Peyer's patch (tissue), 4 donors: ENCODE measurements around the gene ELOVL6. TPM values are rescaled to one million over a fixed set of nuclear protein-coding genes. Genes with fewer than 3 reads are reported as not detected.

ENCODE experiments used
- DNase-seq, 3 donors: peaks; one replicate each; pipeline ENCODE4 v3.0.0-alpha.2; 2017 to 2019
- H3K27ac ChIP-seq, 4 donors: fragments of 200-600 bp; sonication (generic); one replicate each; pipeline ENCODE4 v1.5.1; 2016 to 2019
- H3K27me3 ChIP-seq, 2 donors: fragments of 200-600 bp; sonication (generic); one replicate each; pipeline ENCODE4 v1.5.1; 2019
- H3K36me3 ChIP-seq, 3 donors: fragments of 200-600 bp; sonication (generic); one replicate each; pipeline ENCODE4 v1.5.1; 2016 to 2019
- H3K4me1 ChIP-seq, 4 donors: fragments of 200-600 bp; sonication (generic); one replicate each; pipeline ENCODE4 v1.5.1; 2016 to 2019
- H3K4me3 ChIP-seq, 4 donors: fragments of 200-600 bp; sonication (generic); 1 replicate in 3 of 4; 2 replicates in 1 of 4; pipeline ENCODE4 v1.5.1; 2016 to 2019; ENCODE audit warnings: mild to moderate bottlenecking in 1 of 4
- H3K9me3 ChIP-seq, 4 donors: fragments of 200-600 bp; sonication (generic); one replicate each; pipeline ENCODE4 v1.5.1; 2016 to 2019; ENCODE audit warnings: mild to moderate bottlenecking in 1 of 4
- POLR2A ChIP-seq, 2 donors: fragments of 450-650 bp; IDR thresholded peaks; one replicate each; pipeline ENCODE4 v1.5.1; 2017; ENCODE audit warnings: antibody characterized with exemption in 2 of 2, mild to moderate bottlenecking in 2 of 2, moderate library complexity in 2 of 2
- total RNA-seq, 4 donors: library from RNA; depleted of rRNA; stranded (reverse); fragments of >200 nt; gene quantifications; one replicate each; pipeline ENCODE4 v1.1.0, GENCODE V29; 2016
- TF ChIP-seq, protein P1 (sequence below), 6 experiments: fragments of 450-650 bp in 4 of 6; fragments of 200-600 bp in 2 of 6; sonication (generic) in 1 of 6; IDR thresholded peaks; one replicate each; pipeline ENCODE4 v1.5.1; 2017 to 2019; ENCODE audit warnings: antibody characterized with exemption in 6 of 6, mild to moderate bottlenecking in 3 of 6, moderate library complexity in 1 of 6

The ELOVL6 gene
- total RNA-seq, 4 donors from 2014 or later: 3.3 to 15.5 (median 12.6) TPM

DNA sequence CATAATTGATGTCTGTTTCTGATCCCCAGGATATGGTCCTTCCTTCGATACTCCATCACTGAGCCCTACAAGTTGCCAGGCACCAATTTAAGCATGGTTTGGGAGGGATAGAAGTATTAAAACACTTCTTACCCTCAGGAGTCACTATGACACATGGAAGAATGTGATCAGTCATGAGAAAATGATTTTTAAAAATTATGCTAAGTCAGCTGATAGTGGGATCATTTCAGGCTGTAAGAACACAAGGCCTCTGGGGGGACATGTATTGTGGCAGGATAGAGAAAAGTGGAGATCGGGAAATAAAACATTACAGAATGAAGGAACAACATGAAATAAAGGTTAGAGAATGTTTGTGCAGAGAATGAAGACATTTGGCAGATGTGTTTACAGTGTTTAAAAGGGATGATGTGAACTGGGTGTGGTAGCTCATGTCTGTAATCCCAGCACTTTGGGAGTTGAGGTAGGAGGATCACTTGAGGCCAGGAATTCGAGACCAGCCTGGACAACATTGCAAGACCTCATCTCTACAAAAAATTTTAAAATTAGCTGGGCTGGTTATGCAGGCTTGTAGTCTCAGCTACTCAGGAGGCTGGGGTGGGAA is 64.0 kb downstream of the ELOVL6 start:
- H3K4me3 ChIP-seq: no peak overlapping the region
- H3K27me3 ChIP-seq: no peaks in the 10 kb centered on the region
- H3K9me3 ChIP-seq: no peaks in the 10 kb centered on the region
- no peaks in the 10 kb centered on the region for H3K36me3 ChIP-seq
- H3K27ac ChIP-seq: peak overlapping the region in 1 of 4 donors; percentile 45
- no peak for TF ChIP-seq POLR2A (IDR thresholded peaks at IDR 0.05)
- TF ChIP-seq, protein P1, sequence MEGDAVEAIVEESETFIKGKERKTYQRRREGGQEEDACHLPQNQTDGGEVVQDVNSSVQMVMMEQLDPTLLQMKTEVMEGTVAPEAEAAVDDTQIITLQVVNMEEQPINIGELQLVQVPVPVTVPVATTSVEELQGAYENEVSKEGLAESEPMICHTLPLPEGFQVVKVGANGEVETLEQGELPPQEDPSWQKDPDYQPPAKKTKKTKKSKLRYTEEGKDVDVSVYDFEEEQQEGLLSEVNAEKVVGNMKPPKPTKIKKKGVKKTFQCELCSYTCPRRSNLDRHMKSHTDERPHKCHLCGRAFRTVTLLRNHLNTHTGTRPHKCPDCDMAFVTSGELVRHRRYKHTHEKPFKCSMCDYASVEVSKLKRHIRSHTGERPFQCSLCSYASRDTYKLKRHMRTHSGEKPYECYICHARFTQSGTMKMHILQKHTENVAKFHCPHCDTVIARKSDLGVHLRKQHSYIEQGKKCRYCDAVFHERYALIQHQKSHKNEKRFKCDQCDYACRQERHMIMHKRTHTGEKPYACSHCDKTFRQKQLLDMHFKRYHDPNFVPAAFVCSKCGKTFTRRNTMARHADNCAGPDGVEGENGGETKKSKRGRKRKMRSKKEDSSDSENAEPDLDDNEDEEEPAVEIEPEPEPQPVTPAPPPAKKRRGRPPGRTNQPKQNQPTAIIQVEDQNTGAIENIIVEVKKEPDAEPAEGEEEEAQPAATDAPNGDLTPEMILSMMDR (IDR thresholded peaks at IDR 0.05): no peak
- peaks cover 0 to 8% (median 2%) of the 10 kb centered on the region in 4 donors for H3K4me1 ChIP-seq
- no peak for DNase-seq

DNA sequence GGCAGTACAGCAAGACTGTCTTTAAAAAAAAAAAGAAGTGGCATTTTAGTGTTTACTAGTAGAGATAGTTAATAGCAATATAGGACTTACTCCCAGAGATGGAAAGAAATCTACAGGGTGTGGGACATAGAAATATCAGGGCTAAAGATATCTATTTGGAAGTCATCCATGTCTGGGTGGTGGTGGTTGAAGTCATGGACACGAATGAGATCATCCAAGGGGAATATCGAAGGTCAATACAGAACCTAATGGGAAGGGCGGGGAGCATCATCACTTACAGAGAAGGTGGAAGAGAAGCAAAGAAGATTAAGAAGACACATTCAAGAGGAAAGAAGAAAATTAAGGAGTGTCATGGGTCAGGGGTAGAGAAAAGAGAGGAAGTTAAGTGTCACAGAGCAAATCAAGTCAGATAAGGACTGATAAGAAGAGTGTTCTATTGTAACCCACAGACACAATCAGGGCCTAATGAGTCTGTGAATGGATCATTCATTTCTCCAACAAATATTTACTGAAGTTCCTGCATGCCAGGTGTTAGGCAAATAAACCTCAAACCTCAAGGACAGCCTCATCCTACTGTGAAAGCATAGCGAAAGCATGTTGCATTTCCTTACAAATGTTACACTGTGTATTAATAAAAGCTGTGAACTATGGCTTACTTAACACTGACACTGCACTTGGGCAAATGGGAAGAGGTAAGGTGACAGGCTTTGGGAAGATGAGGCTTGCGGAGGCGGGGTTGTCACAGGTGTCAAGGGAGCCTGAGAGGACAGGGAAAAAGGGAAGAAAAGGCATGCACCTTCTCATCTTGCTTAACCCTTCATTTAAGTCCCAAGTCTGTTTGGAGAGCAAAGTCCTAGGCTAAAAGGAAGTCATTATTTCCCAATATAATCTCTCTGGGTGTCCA is 65.3 kb downstream of the ELOVL6 start:
- Histone ChIP-seq H3K27ac (peak overlapping the region in 2 of 4 donors; percentile 36 to 78), H3K9me3 (no peaks in the 10 kb centered on the region), H3K4me3 (no peak overlapping the region), H3K27me3 (no peaks in the 10 kb centered on the region), H3K4me1 (peaks cover 0 to 8% (median 2%) of the 10 kb centered on the region in 4 donors), H3K36me3 (no peaks in the 10 kb centered on the region)
- no peak for TF ChIP-seq POLR2A (IDR thresholded peaks at IDR 0.05)
- TF ChIP-seq, protein P1 (IDR thresholded peaks at IDR 0.05): no peak
- peak in 1 of 3 donors; percentile 54 for DNase-seq

DNA sequence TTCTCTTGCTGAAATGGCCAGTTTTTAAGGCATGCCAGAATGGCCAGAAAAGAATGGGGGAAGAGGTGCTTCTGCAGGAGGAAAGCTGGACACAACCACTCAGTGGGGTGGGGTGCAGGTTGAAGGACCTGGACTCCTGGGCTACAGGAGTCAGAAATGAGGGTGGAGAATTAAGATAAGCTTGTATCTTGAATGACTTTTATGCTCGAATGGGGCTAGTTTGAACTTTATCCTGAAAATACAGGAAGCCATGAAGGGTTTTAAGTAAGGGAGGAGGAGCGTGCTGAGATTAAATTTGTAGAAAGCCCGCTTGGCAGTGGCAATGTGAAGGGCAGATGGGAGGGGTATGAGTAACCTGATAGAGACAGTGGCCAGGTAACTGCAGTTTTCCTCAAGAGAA is 66.5 kb downstream of the ELOVL6 start:
- peak overlapping the region in 1 of 4 donors; percentile 62 for H3K27ac ChIP-seq
- DNase-seq: no peak

DNA sequence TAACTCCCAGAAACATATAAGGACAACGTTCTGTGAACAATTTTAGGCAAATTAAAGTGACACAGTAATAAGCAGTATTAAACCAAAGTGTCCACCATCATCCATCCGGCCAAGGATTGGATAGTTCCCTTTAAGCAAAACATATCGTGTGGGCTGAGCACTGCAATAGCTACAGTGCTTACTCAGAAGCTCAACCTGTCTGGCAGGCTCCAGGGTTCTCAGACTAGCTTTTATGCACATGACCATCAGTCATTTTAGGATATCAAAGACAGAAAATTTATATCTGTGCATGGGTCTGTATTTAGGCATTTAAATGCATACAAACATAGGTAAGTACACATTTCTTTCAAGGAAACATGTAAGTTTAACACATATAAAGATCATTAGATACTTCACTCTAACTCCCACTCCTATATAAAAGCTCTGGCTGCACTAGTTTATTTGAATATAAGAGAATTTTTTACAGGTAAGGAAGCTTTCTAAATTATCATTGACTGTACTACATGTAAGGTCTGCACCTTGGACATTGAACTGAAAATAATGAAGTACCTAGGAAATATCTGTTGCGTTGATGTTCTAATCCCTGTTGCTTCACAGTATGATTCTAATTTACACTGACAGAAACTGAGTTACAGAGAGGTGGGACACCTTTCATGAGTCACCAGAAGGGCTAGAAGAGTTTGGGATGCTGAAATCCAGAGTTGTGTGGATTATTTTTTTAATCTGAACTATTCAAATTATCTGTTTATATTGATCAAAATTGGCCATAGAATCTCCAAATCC is 67.6 kb downstream of the ELOVL6 start:
- Histone ChIP-seq H3K27ac (peak overlapping the region in 1 of 4 donors; percentile 20), H3K4me3 (no peak overlapping the region), H3K36me3 (no peaks in the 10 kb centered on the region), H3K4me1 (peaks cover 0 to 8% (median 2%) of the 10 kb centered on the region in 4 donors), H3K9me3 (no peaks in the 10 kb centered on the region), H3K27me3 (no peaks in the 10 kb centered on the region)
- TF ChIP-seq POLR2A (IDR thresholded peaks at IDR 0.05): no peak
- no peak for DNase-seq

More for the DNA sequence above, 66.5 kb downstream of the ELOVL6 start:
- Histone ChIP-seq H3K9me3 (no peaks in the 10 kb centered on the region), H3K4me3 (no peak overlapping the region), H3K4me1 (peaks cover 0 to 8% (median 2%) of the 10 kb centered on the region in 4 donors), H3K27me3 (no peaks in the 10 kb centered on the region), H3K36me3 (no peaks in the 10 kb centered on the region)
- TF ChIP-seq POLR2A (IDR thresholded peaks at IDR 0.05): no peak
- TF ChIP-seq, protein P1 (IDR thresholded peaks at IDR 0.05): no peak

DNA sequence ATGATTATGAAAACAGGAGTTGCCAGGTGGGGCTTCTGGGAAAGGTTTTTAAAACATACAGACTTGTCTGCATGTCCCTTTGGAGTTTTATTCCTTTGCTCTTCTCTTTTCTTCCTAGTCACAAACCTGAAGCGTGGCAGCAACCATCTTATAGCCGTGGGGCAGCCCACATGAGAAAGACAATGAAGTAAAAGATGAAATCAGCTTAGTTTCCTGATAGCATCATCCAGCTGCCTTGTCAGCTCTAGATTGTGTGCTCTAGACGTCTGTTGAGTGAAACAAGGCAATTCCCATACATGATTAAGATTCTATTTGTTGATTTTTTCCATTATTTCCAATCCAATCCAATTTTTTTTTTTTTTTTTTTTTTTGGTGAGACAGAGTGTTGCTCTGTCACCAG is 68.9 kb downstream of the ELOVL6 start:
- no peak overlapping the region for H3K4me3 ChIP-seq
- H3K27ac ChIP-seq: no peak overlapping the region
- H3K36me3 ChIP-seq: no peaks in the 10 kb centered on the region
- H3K27me3 ChIP-seq: no peaks in the 10 kb centered on the region
- peaks cover 0 to 8% (median 0%) of the 10 kb centered on the region in 4 donors for H3K4me1 ChIP-seq
- no peaks in the 10 kb centered on the region for H3K9me3 ChIP-seq
- DNase-seq: no peak
- TF ChIP-seq, protein P1 (IDR thresholded peaks at IDR 0.05): no peak
- no peak for TF ChIP-seq POLR2A (IDR thresholded peaks at IDR 0.05)
